Measurements from ENCODE around the gene CDC42.

CDC42 gene

DNA sequence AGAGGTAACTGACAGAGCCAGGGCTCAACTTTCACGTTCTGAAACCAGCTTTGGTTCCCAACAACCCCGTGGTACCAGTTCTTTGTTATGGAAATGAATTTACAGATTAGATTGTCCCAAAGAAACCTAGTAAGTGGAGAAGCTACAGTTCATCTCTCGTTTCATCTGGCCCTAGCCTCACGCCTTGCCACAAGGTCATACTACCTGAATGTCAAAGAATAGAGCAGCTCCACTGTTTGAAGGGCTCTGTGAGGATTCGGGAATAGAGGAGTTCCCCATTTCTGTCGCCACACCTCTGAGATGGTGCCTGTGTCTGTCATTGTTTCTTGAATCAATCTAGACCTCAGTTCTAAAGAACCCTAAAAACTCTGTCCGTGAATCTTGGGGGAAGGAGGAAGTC is 15.0 kb upstream of the CDC42 start:
- no peak for DNase-seq (ENCODE audit: low read depth, low spot score)

DNA sequence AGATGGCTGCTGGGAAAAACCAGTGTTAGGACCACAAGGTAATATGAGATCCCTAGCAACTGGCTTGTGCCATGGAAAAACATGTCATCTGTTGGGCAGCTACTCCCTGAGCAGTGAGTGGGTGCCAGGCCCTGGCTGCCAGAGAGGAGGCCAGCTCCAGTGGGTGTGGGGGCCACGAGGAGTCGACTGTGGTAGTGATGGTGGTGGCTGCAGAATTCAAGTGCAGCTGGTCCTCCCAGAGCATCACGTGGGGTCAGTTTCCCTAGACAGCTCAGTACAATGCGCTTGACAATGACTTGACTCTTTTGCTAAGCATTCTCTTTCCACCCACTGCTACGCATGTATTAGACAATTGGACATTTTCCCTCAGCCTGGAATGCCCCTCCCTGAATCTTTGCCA is 14.5 kb upstream of the CDC42 start:
- no peak for DNase-seq (ENCODE audit: low read depth, low spot score)

DNA sequence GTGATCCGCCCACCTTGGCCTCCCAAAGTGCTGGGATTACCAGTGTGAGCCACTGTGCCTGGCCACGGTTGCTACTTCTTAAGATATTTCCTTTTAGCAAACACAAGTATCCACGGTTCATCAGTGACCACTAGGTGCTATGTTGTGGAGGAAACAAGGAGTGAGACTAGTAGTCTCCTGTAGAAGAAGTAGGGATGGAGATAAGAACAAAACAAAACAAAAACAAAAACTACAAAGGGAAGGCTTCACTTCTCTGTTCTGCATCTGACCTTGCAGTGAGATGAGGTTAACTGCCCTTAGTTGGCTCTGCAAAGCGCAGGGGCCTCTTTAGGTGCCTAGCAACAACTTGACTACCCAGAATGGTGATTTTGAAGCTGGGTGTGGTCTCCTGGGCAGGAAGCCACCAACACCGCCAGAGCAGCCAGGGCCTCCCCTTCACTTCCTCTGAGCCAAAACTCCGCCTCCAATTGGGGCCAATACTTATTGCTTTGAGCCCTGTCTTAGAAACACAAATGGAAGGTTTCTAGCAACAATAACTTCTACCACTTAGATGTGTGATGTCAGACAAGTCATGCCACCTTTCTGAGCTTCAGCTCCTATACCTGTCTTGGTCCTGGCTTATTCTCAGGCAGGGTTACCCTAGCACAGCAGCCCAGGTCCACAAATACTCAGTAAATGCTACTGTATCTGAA is 12.8 kb upstream of the CDC42 start:
- DNase-seq (ENCODE audit: low read depth, low spot score) = peak; percentile 80

DNA sequence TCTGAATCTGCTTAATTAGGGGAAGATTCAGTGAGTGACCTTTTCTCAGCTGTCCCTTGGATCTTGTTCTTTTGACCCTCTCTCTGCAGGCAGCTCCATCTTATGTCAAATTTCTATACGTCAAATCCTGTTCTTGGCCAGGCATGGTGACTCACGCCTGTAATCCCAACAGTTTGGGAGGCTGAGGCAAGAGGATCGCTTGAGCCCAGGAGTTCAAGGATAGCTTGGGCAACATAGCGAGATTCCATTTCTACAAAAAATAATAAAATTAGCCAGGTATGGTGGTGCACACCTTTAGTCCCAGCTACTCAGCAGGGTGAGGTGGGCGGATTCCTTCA is 12.3 kb upstream of the CDC42 start:
- no peak for DNase-seq (ENCODE audit: low read depth, low spot score)

DNA sequence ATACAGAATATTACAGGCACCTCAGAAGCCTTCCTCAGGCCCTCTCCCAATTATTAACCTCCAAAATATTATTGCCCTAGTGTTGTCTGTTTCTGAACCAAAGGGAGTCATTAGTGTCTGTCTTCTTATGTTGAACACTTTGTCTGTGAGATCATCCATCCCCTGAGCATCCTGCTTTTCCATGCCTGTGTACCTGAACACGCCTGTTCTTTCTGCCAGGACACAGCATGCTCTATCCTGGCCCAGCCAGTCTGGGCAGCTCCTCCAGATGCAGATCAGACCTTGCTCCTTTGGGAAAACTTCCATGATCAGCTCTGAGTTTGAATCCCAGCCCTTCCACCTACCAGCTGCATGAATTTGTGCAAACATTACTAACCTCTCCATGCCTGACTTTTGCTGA is 11.0 kb upstream of the CDC42 start:
- no peak for DNase-seq (ENCODE audit: low read depth, low spot score)

DNA sequence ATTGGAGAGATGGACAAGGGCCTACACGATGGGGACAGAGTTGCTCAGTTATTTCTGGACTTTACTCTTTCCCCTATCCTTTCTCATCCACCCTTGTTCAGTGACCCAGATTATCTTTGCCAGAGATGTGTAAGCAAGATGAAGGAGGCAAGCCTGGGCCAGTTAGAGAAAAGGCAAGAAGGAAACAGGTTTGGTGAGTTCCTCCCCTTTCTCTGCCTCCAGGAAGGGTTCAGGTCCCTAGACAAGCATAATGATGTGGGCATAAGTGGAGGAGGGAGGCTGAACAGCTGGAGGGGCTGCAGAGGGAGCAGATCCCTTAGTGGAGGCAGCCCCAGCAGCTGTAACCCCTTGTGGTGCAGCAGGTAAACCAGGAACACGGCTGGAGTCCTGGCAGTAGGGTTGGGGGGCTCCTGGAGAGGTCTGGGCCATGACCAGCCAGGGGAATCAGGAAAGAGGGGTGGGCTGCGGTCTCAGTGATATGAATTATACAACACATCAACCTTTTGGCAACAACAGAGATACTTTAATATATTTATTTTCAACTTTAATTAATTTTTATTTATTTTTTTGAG is 9.2 kb upstream of the CDC42 start:
- DNase-seq (ENCODE audit: low read depth, low spot score) = no peak

DNA sequence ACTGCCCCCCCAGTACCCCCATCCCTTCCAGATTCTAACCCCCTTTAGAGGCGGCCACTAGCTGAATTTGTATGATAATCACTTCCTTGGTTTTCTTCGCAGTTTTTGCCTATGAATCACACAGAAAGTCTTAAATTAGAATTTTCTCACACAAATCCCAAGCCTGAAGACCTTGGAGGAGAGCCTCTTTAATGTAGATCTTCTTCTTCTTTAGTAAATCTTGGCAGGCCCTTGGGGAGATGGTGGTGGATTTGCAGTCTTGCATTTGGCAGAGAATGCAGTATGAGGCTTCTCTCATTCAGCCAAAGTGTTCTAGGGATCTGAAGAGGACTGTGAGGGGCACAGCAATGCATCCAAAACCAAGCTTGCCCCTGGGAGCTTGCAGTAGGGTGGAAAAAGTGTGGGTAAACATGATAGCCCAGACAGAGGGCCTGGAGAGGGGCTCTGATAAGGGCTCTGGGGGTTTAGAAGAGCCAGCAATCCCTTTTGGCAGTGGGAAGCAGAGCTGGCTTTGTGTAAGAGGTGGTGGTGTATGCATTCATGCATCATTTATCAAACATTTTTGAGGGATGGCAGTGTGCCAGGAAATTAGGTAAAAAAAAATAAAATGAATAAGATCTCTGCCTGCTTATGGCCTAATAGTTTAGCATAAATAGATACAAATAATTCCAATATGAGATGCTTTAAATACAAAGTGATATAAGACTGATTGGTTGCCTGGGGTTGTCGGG is 7.7 kb upstream of the CDC42 start:
- no peak for DNase-seq (ENCODE audit: low read depth, low spot score)

DNA sequence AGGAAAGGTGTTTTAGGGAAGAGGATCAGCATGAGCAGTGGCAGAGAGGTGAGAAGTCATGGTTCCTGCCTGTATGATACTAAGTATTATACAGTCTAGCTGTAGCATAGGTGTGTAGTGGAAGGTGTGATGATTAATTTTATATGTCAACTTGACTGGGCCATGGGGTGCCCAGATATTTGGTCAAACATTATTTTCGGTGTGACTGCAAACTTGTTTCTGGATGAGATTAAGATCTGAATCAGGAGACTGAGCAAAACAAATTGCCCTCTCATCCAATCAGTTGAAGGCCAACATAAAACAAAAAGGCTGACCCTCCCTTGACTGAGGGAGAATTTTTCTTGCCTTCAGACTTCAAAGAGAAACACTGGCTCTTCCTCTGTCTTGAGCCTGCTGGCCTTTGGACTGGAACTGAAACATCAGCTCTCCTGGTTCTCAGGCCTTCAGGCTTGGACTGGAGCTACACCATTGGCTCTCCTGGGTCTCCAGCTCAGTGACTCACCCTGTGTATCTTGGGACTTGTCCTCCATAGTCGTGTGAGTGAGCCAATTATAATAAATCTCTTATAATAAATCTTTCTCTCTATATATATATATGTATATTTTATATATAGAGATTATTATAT is 6.8 kb upstream of the CDC42 start:
- no peak for DNase-seq (ENCODE audit: low read depth, low spot score)

DNA sequence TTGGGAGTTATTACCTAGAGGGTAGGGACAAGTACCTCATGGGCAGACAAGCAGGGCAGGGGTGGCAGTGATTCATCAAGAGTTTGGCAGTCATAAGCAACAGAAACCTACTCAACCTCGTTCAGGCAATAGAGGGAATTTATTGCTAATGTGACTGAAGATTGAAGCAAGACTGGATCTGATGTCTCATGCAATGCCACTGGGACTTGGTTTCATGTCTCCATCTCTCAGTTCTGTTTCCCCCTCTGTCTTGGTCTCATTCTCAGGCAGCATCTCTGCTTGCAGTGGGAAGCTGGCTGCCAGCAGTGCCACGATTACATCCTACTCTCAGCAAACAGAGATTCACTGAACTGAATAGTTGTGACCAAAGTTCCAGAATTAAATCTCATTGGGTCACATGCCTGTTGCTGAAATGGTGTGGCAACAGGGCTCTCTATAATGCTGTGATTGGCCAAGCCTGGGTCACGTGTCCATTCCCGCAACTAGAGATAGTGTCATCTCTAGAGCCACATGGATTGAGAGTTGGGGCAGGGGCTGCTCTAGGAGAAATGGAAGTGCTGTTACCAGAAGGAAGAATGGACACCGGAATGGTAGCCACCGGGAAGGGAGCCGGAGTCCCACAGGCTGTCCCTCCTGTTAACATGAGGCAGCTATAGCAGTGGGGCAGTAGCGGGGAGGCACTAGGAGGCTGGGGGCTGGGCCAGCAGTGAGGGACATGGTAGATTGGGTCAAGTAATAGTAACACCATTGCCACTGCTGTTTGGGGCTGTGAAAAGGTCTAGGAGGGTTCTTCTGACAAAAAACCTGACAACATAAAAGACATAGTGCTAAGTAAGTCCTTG is 3.9 kb upstream of the CDC42 start:
- DNase-seq (ENCODE audit: low read depth, low spot score) = no peak

DNA sequence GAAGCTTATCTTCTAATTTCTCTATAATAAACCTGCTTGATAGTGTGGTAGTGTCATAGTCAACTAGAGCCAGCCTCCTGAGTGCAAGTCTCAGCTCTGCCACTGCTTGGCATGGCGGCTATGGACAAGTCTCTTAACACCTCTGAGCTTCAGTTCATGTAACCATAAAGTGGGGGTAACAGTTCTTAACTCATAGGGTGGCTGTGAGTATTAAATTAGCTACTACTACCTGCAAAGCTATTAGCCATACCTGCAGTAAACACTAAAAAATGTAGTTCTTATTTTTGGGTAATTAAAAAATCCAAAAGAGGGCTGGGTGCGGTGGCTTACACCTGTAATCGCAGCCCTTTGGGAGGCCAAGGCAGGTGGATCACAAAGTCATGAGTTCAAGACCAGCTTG is 2.2 kb upstream of the CDC42 start:
- DNase-seq (ENCODE audit: low read depth, low spot score) = no peak

DNA sequence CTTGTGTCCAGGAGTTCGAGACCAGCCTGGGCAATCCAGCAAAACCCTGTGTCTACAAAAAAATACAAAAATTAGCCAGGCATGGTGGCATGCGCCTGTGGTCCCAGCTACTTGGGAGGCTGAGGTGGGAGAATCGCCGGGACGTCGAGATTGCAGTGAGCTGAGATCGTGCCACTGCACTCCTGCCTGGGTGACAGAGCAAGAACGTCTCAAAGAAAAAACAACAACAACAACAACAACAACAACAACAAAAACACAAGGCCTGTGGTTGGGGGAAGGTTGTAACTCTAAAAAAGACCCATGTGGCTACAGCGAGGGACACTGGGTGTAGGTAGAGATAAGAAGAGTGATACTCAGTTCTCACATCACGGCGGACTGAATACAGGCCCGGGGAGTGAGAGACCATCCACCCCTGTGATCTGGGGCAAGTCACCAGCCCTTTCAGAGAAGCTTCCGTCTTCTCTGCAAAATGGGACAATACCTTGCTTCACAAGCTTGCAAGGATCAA is 848 bp upstream of the CDC42 start:
- no peak for DNase-seq (ENCODE audit: low read depth, low spot score)

DNA sequence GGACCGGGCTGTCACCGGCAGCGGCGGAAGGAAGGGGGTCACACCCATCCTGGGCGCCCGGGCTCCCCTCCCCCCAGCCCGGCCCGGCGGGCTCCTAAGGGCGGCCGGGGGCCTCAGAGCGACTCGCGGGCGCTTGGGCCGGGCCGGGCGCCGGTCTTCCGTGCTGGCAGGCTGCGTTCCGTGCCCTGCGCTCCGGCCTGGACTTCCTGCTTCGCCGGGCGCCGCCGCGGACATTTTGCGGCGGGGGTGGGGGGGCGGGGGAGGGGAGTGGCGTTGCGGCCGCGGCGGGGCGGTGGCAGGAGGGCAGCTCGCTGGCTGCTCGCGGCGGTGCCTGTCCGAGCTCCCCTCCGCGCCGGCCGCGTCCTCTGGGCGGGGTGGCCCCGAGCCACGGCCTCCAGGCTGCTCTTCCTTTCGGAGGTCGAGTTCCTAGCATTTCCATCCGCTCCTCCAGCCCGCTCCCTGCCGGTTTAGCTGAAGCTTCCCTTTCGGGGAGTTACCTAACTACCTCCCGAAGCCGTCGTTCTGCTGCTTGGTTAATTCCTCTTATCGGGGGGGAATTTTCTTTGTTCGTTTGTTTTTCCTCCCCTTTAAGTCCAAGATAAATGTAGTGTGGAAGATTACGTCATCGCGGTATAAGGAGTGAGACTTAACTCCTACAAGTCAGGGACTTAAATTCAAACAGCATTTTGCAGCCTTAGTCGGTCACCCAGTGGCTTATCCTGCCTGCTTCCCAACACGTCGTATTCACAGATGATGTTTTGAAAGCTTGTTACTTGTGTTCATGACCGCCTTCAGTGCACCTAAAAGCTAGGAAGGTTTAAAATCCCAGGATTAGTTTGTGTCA is 730 bp downstream of the CDC42 start:
- no peak for DNase-seq (ENCODE audit: low read depth, low spot score)

DNA sequence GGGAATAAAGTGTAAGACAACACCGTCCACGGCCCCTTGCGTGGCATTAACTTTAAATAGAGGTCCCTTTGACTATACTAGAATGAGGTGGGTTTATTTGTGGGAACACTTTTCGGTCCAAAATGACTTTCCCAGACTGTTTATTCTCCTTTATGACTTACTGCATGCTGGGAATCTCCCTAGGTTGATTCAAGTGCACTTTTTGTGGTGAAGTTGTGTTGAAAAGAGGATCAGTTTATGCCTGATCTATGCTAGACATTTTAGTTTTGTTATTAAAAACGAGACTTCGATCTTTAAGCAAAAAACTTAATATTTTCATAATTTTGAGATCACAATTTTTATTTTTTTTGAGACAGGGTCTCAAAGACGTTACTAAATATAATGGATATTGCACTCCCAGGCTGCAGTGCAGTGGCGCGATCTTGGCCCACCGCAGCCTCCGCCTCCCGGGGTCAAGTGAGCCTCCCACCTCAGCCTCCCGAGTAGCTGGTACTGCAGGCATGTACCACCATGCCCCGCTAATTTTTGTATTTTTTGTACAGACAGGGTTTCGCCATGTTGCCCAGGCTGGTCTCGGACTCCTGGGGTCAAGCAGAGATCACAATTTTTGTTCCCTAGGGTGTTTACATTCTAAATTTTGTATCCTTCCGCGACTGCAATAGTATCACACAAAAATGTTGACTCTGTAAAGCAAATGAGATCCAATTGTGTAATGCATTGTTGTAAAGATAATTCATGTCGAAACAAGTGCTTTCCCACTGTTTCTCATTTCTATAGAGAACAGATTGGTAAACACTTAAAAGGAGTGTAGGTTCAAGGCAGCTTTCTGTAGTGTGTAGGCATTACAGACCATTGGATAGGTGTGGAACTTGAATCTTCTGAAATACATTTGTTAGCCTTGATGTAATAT is 1.6 kb downstream of the CDC42 start:
- DNase-seq (ENCODE audit: low read depth, low spot score) = no peak

DNA sequence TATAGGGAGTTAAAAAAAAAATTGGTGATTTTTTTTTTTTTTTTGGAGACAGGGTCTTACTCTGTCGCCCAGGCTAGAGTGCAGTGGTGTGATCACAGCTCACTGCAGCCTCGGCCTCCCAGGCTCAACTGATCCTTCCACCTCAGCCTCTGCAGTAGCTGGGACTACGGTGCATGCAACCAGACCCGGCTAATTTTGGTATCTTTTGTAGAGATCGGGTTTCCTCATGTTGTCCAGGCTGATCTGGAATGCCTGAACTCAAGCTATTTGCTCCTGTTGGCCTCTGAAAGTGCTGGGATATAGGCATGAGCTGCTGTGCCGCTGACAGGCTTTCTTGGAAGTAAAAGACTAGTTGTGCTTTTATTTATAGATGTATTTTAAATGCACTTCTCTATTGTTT is 3.0 kb downstream of the CDC42 start:
- no peak for DNase-seq (ENCODE audit: low read depth, low spot score)

DNA sequence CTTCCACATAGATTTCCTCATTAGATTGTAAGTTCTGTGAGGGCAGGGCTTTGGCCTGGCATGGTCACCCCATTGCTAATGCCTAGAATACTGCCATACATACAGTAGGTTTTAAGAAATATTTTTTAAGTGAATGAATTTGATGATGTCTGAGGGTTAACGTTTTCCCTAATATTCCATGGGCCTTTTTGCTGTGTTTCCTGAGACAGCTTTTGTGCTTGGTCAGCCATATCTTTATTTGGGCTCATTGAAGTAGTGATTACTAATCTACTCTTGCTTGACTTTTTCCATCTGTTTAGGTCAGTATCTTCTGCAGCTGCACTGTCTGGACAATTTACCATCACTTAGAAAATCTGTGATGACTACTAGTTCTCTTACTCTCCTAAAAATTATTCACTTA is 3.5 kb downstream of the CDC42 start:
- DNase-seq (ENCODE audit: low read depth, low spot score) = no peak

DNA sequence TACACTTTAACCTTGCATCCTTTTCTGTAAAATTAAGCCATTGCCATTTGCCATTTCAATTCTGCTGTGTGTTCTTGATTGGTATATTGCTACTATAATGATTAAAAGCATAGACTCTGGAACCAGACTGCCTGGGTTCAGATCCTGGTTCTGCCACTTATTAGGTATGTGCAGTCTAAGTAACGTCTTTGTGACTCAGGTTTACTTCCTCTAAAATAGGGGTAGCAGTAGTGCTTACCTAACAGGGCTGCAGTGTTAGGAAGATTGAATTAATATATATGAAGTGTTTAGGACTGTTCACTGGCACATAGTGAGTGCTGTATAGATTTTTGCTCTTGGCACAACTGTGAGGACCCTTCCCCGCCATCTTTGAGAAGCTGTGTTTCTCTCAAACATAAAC is 4.4 kb downstream of the CDC42 start:
- DNase-seq (ENCODE audit: low read depth, low spot score) = no peak

DNA sequence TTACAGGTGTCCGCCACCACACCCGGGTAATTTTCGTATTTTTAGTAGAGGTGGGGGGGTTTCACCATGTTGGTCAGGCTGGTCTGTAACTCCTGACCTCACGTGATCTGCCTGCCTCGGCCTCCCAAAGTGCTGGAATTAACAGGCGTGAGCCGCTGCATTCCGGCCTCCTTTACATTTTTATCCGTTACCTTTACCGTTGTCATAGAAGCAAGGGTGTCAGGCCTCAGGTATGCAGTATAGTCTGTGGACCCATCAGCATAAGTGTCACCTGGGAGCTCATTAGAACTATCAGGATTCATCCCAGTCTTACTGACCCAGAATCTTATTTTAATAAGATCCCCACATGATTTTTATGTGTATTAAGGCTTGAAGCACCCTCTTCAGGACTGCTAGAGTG is 5.4 kb downstream of the CDC42 start:
- DNase-seq (ENCODE audit: low read depth, low spot score) = no peak

DNA sequence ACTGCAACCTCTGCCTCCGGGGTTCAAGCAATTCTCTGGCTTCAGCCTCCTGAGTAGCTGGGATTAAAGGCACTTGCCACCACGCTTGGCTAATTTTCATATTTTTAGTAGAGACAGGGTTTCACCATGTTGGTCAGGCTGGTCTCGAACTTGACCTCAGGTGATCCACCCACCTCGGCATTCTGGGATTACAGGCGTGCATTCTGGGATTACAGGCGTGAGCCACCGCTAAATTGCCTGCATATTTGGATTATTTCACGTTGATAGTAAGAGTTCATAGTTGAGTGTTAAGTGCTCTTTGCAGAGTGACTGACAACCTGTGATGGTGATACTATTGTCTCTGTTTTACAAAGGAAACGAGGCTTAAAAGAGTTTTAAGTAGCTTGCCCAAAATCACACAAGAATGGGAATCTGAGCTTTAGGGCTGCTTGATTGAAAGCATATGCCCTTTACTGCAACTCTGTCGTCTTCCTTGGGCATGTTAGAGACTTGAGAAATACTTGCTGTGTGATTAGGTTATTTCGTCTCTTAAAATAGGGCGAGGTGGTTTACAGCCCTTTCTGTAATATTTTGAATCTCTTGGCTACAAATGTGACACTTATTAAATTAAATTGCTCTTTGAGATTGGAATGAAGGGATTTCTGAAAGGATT is 12.4 kb downstream of the CDC42 start:
- DNase-seq (ENCODE audit: low read depth, low spot score) = no peak

DNA sequence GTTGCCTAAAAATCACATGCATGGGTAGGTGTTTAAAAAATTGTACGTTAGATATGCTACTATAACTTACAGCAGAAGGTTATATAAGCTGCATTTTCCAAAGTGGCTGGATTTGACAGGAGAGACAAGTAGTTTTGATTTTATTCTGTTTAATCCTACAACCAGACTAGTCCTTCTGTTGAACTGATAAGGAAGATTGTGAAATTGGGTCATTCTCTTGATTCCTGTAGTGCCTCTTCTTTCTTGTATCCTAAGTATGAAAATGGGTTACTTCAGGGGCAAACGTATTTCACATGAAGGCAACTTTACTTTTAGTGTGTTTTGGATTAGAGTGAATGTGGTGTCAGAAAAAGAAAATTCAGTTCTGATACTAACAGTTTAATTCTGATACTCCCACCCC is 19.0 kb downstream of the CDC42 start:
- DNase-seq (ENCODE audit: low read depth, low spot score) = no peak
